Right lobe of liver (tissue), 6 donors: ENCODE measurements around the gene RTN4. TPM values are rescaled to one million over a fixed set of nuclear protein-coding genes. Genes with fewer than 3 reads are reported as not detected.

Source experiments
- ATAC-seq, 4 donors: fragments of 200-7000 bp; cut with Tn5 transposase; one replicate each; pipeline ENCODE4 v1.9.1; 2020; ENCODE audit warnings: mild to moderate bottlenecking in 4 of 4, moderate library complexity in 4 of 4
- DNase-seq, 3 donors: peaks; one replicate each; pipeline ENCODE4 v3.0.0-alpha.2; 2020
- H3K27ac ChIP-seq, 3 donors: fragments of 200-600 bp; one replicate each; pipeline ENCODE4 v1.8.0; 2022
- H3K27me3 ChIP-seq, 2 donors: fragments of 200-600 bp; one replicate each; pipeline ENCODE4 v1.8.0; 2022
- H3K36me3 ChIP-seq, 4 donors: fragments of 200-600 bp; sonication (generic) in 1 of 4; one replicate each; pipeline versions ENCODE4 v1.5.1 to v1.8.0; 2017 to 2022; ENCODE audit warnings: control low read depth in 1 of 4
- H3K4me1 ChIP-seq, 4 donors: fragments of 200-600 bp; sonication (generic) in 1 of 4; one replicate each; pipeline versions ENCODE4 v1.5.1 to v1.8.0; 2017 to 2022; ENCODE audit warnings: control low read depth in 1 of 4
- H3K4me3 ChIP-seq, 3 donors: fragments of 200-600 bp; one replicate each; pipeline ENCODE4 v1.8.0; 2022
- H3K9me3 ChIP-seq, 4 donors: fragments of 200-600 bp; sonication (generic) in 1 of 4; one replicate each; pipeline versions ENCODE4 v1.5.1 to v1.8.0; 2017 to 2022; ENCODE audit warnings: control low read depth in 1 of 4
- POLR2A ChIP-seq: fragments of 450-650 bp; IDR thresholded peaks from one replicate; pipeline ENCODE4 v1.6.1; 2017; ENCODE audit warnings: antibody characterized with exemption, mild to moderate bottlenecking
- WGBS: methylation state at CpG from one replicate; pipeline ENCODE4 v1.1.6; 2018; ENCODE audit warnings: low coverage, low lambda C conversion rate; ENCODE audit not compliant: insufficient coverage; ENCODE audit errors: missing lambda C conversion rate; 5-methylcytosine and 5-hydroxymethylcytosine counted together
- intact Hi-C, 2 donors: fragments of 100-400 bp; cut with DNase I; formaldehyde crosslinking; loops; one replicate each; pipeline versions ENCODE4 v1.11.2 to v1.14.1; 2022
- total RNA-seq, 6 experiments: library from RNA; depleted of rRNA in 2 of 6; stranded (reverse); fragments of >200 nt in 2 of 6; fragmentation: NEBNext Ultra II Directional in 3 of 6; extraction: Animal tissue kit (Norgen Biotek cat#: 25700) in 3 of 6; gene quantifications; one replicate each; pipeline versions ENCODE4 v1.1.0 to v1.2.4, GENCODE V29; 2016 to 2023
- TF ChIP-seq, protein P1 (sequence below), 4 donors: fragments of 200-600 bp in 3 of 4; fragments of 450-650 bp in 1 of 4; IDR thresholded peaks; one replicate each; pipeline versions ENCODE4 v1.5.1 to v1.8.0; 2016 to 2022; ENCODE audit warnings: antibody characterized with exemption in 4 of 4, mild to moderate bottlenecking in 2 of 4
- donor health status: DM: no; HTN: yes; CAD: no.
- donor health status: DM: no; HTN: no; CAD: no.
- donor health status: DM: no; HTN: no; CAD: no.
- donor health status: DM: no; HTN: yes; CAD: no.
- donor health status: DM: no; HTN: yes; CAD: no.

RTN4 gene
- total RNA-seq, 6 experiments from 2014 or later = 126 to 195 (median 177) TPM

DNA sequence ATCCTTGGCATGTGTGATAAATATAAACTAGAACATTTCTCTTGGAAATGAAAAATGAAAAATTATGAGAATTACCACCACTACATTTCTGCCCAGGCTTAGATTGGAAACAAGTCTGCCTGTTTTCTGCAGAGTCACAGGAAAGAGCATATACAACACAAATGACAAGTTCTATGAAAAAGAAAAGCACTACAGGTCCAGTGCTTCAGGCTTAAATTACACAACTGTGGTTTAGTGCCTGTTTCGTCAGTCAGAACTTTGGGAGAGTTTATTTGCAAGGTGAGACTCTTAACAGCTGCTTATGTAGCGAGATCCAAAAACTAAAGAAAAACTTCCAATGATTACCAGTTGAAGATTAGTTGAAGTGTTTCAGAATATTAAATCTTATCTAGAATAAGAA is 68.9 kb downstream of the RTN4 start:
- H3K27me3 ChIP-seq = no peaks in the 10 kb centered on the region
- DNase-seq (no peak), ATAC-seq (peak; percentile 56 to 72 (median 70))
- WGBS = 46% methylated on average over 2 of the region's 2 CpGs
- no peaks in the 10 kb centered on the region for H3K9me3 ChIP-seq
- peaks cover 0 to 11% (median 6%) of the 10 kb centered on the region in 4 donors for H3K36me3 ChIP-seq
- H3K4me3 ChIP-seq = no peak overlapping the region
- peak overlapping the region in 2 of 3 donors; percentile 11 to 19 for H3K27ac ChIP-seq
- peaks cover 0 to 32% (median 2%) of the 10 kb centered on the region in 4 donors for H3K4me1 ChIP-seq
- intact Hi-C loops = no loop called here
- TF ChIP-seq, protein P1, sequence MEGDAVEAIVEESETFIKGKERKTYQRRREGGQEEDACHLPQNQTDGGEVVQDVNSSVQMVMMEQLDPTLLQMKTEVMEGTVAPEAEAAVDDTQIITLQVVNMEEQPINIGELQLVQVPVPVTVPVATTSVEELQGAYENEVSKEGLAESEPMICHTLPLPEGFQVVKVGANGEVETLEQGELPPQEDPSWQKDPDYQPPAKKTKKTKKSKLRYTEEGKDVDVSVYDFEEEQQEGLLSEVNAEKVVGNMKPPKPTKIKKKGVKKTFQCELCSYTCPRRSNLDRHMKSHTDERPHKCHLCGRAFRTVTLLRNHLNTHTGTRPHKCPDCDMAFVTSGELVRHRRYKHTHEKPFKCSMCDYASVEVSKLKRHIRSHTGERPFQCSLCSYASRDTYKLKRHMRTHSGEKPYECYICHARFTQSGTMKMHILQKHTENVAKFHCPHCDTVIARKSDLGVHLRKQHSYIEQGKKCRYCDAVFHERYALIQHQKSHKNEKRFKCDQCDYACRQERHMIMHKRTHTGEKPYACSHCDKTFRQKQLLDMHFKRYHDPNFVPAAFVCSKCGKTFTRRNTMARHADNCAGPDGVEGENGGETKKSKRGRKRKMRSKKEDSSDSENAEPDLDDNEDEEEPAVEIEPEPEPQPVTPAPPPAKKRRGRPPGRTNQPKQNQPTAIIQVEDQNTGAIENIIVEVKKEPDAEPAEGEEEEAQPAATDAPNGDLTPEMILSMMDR (IDR thresholded peaks at IDR 0.05) = no peak
- no peak for TF ChIP-seq POLR2A

DNA sequence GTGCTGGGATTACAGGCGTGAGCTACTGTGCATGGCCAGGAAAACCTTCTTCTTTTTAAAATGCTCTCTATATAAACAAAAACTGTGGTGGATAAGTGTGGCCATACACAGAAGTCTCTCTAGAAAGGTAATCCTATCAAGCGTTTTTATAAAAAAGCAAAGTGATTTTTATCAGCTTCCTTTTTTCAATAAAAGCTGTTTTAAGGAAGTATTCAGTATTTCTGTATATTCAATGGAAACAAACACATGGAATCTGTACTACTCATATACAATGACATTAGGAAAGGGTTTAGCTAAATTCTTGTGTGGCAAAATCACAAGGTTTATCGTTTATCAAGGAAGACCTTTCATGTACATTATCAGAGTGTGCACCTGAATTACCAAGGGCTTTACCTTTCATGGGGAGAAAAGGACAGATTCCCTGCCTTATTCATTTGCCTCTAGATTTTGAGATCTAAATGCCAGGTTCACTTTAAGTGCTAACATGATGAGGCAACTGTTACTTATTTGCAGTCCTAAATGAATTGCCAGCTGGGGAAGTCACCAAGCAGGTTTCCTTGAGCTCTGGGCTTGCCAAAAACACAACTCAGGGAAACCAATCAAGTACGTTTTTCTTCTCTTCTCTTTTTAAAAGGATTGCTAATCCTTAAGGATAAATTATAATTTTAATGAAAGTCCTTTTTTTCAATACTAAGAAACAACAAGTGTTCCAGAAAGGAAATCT is 70.8 kb downstream of the RTN4 start:
- intact Hi-C loops = no loop called here
- H3K36me3 ChIP-seq = peaks cover 0 to 4% (median 3%) of the 10 kb centered on the region in 4 donors
- WGBS = 47% methylated on average over 4 of the region's 4 CpGs
- peaks cover 0 to 32% (median 2%) of the 10 kb centered on the region in 4 donors for H3K4me1 ChIP-seq
- H3K27ac ChIP-seq = no peak overlapping the region
- H3K27me3 ChIP-seq = no peaks in the 10 kb centered on the region
- no peaks in the 10 kb centered on the region for H3K9me3 ChIP-seq
- no peak for DNase-seq
- no peak overlapping the region for H3K4me3 ChIP-seq
- TF ChIP-seq, protein P1 (IDR thresholded peaks at IDR 0.05) = no peak
- TF ChIP-seq POLR2A = no peak
- ATAC-seq = peak in 3 of 4 donors; percentile 45 to 61 (median 48)

DNA sequence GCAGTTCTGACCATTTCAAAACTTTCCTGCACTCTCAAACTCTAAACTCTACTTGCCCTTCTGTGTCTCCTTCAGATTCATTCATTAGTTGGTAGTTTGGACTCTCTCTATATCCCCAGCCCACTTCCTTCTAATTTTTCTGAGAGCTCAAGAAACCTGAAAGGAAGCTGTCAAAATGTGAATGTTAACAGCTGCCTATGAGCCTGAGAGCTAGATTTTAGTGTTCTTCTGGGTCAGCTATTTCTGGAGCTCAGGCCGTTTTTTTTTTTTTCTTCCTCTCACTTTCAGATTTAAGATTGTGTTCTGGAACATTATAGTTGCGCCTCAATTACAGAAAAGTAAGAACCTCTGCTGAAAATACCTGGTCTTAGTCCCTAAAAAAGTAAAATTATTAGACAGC is 73.1 kb downstream of the RTN4 start:
- no peaks in the 10 kb centered on the region for H3K9me3 ChIP-seq
- ATAC-seq (peak in 2 of 4 donors; percentile 28 to 60), DNase-seq (no peak)

DNA sequence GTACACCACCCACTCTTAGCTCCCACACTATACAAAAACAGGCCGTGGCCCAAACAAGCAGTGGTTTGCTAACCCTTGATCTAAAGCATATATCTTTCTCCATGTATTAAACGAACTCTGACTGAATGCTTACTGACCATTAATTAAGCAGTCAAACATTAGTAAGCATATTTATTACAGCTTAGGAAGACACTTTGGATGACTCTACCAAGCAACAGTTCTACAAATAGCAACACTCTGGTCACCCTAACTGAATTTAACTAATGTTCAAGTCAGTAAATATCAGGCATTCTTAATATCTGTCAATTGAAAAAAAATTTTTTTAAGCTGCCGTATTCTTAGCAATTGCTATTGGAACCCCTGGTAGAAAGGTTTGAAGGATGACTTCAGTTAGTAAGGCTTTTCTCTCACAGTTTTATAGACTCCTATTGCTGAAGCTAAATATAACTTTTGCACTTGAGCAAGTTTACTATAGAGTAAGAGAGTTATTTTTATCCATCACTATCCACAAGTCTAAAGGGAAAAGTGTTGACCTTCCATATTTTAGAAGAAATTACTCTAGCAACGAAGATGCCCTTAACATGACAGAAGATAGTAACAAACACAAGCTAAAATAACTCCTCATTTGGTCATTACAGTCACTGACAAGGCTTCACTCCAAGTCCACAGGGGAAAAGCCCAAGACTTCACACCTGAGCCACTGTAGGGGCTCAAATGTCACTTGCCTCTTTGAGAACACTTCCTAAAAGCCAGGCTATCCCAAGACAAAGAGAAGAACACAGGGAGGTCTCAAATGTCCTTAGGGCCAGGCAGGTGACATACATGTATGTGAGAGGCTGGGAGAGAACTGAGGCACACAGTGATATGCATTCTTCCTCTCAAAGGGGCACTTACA is 74.4 kb downstream of the RTN4 start:
- Histone ChIP-seq H3K36me3 (peaks cover 0 to 9% (median 3%) of the 10 kb centered on the region in 4 donors), H3K27me3 (no peaks in the 10 kb centered on the region), H3K9me3 (no peaks in the 10 kb centered on the region), H3K4me1 (peaks cover 0 to 26% (median 2%) of the 10 kb centered on the region in 4 donors), H3K27ac (no peak overlapping the region), H3K4me3 (no peak overlapping the region)
- no peak for TF ChIP-seq POLR2A
- TF ChIP-seq, protein P1 (IDR thresholded peaks at IDR 0.05) = no peak
- WGBS = 86% methylated on average over 4 of the region's 4 CpGs
- intact Hi-C loops = no loop called here
- no peak for DNase-seq
- ATAC-seq = no peak

More for the DNA sequence above, 73.1 kb downstream of the RTN4 start:
- 41% methylated on average over 2 of the region's 2 CpGs for WGBS
- TF ChIP-seq POLR2A = no peak
- TF ChIP-seq, protein P1 (IDR thresholded peaks at IDR 0.05) = no peak
- peak overlapping the region in 1 of 3 donors; percentile 30 for H3K27ac ChIP-seq
- H3K4me1 ChIP-seq = peaks cover 0 to 32% (median 2%) of the 10 kb centered on the region in 4 donors
- intact Hi-C loops = no loop called here
- no peak overlapping the region for H3K4me3 ChIP-seq
- H3K27me3 ChIP-seq = no peaks in the 10 kb centered on the region
- peaks cover 0 to 9% (median 3%) of the 10 kb centered on the region in 4 donors for H3K36me3 ChIP-seq
